Activated naive CD4-positive, alpha-beta T cell treated with anti-CD3 and anti-CD28 coated beads for 36 hours (primary cell): ENCODE data around the gene GANAB. TPM values are rescaled to one million over a fixed set of nuclear protein-coding genes. Genes with fewer than 3 reads are reported as not detected.
A peak's percentile ranks its signal among the peaks of the same experiment; 100 is the strongest.
"Not testable (repeated sequence)": the region's sequence is repeated elsewhere in the genome, so short reads cannot be mapped to it uniquely, and the experiment has no call there.

Experiments
- CTCF ChIA-PET: fragments of 350-600 bp; sonication (Branson Sonifier 250); formaldehyde crosslinking; loops from one replicate; lab custom pipeline; 2021; ENCODE audit warnings: antibody characterized with exemption; lab: Charles Lee
- DNase-seq: peaks from one replicate; pipeline ENCODE4 v3.0.0-alpha.2; 2020
- H3K27ac Mint-ChIP-seq: one replicate; pipeline ENCODE4 v1.8.0; 2021; ENCODE audit warnings: mild to moderate bottlenecking, mixed read lengths
- H3K27me3 Mint-ChIP-seq: one replicate; pipeline ENCODE4 v1.8.0; 2021; ENCODE audit warnings: low read depth, mixed read lengths
- H3K36me3 Mint-ChIP-seq: one replicate; pipeline ENCODE4 v1.8.0; 2021; ENCODE audit warnings: low read depth, mixed read lengths
- H3K4me1 Mint-ChIP-seq: one replicate; pipeline ENCODE4 v1.8.0; 2021; ENCODE audit warnings: low read depth, mixed read lengths
- H3K4me3 Mint-ChIP-seq: one replicate; pipeline ENCODE4 v1.8.0; 2021; ENCODE audit warnings: mild to moderate bottlenecking, moderate library complexity, mixed read lengths
- H3K9me3 Mint-ChIP-seq: one replicate; pipeline ENCODE4 v1.8.0; 2021; ENCODE audit warnings: mixed read lengths
- intact Hi-C: fragments of 100-400 bp; cut with micrococcal nuclease; formaldehyde crosslinking; loops from one replicate; pipeline ENCODE4 v1.15.1; 2023
- total RNA-seq, 2 experiments: library from RNA; stranded (reverse); gene quantifications; one replicate each; pipeline ENCODE4 v1.2.3, GENCODE V29; 2021

GANAB gene
- total RNA-seq, 2 experiments from 2014 or later = 221 to 230 TPM

DNA sequence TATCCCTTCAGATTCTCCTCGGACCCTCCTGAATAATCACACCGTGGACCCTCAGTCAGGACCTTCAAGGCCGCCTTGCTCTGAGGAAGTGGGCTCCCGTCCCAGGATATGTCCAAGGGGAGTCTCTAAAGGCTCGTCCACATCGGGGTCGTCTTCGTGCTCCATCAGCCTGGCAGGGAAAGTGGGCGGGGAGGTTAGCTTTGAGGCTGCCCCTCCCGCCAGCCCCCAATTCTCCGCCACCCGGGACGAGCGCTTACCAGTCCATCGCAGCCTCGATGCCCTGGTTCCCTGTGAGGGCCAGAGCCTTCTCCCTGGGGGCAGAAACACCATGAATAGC, 32.0 kb upstream of the GANAB start:
- Mint-ChIP-seq H3K9me3 (no peaks in the 10 kb centered on the region), H3K4me1 (peaks cover 37% of the 10 kb centered on the region), H3K27ac (peak overlapping the region; percentile 94), H3K27me3 (no peaks in the 10 kb centered on the region), H3K36me3 (peaks cover 19% of the 10 kb centered on the region), H3K4me3 (peak overlapping the region; percentile 87)
- intact Hi-C loops = loop anchor here (2.0 kb wide), 2 partner anchors 26 to 48 kb away; partner anchors contain the start of genes HNRNPUL2 and INTS5
- no peak for DNase-seq
- CTCF ChIA-PET = interaction anchor here (0.9 kb wide), 1 partner anchor 14 kb away, joined by 3 read pairs; no protein-coding TSS in a partner anchor

- Mint-ChIP-seq H3K4me3 (peak overlapping the region; percentile 87), H3K4me1 (peaks cover 43% of the 10 kb centered on the region), H3K36me3 (peaks cover 19% of the 10 kb centered on the region), H3K27me3 (no peaks in the 10 kb centered on the region), H3K27ac (peak overlapping the region; percentile 94), H3K9me3 (no peaks in the 10 kb centered on the region)
- DNase-seq = no peak
- CTCF ChIA-PET = interaction anchor here (0.9 to 1.8 kb wide), 2 partner anchors 14 to 17 kb away, joined by 3 to 11 read pairs; no protein-coding TSS in a partner anchor
- intact Hi-C loops = loop anchor here (2.0 kb wide), 2 partner anchors 25 to 49 kb away; partner anchors contain the start of genes HNRNPUL2 and INTS5
These were observed 31.3 kb upstream of the GANAB start for GRCh38 chr11:62677714-62678113.

DNA sequence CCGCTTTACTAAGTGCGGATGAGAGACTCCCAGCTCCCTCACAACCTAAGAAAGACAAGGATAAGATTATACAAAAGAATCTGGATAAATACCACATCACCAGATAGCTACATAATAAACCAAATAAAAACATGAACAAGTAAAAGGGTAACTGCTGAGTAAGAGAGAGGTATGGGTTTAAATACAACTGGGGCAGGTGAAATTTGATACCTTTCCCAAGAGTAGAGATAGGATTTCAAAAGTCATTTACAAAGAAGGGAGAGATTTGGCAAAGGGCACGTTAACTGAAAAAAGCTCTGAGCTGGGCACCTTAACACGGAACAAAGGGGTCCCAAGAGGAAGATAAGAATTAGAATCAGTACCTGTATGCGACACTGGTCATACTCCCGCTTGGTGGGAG, 30.7 kb upstream of the GANAB start:
- intact Hi-C loops = no loop called here
- no peak for DNase-seq
- peak overlapping the region; percentile 87 for H3K4me3 Mint-ChIP-seq
- H3K27me3 Mint-ChIP-seq = no peaks in the 10 kb centered on the region
- no peaks in the 10 kb centered on the region for H3K9me3 Mint-ChIP-seq
- H3K4me1 Mint-ChIP-seq = peaks cover 49% of the 10 kb centered on the region
- peak overlapping the region; percentile 94 for H3K27ac Mint-ChIP-seq
- H3K36me3 Mint-ChIP-seq = peaks cover 23% of the 10 kb centered on the region
- CTCF ChIA-PET = interaction anchor here (0.9 to 1.8 kb wide), 2 partner anchors 18 to 77 kb away, joined by 3 to 11 read pairs; partner anchors contain the start of gene ZBTB3

- Mint-ChIP-seq H3K27me3 (no peaks in the 10 kb centered on the region), H3K36me3 (peaks cover 26% of the 10 kb centered on the region), H3K9me3 (no peaks in the 10 kb centered on the region), H3K4me1 (peaks cover 50% of the 10 kb centered on the region), H3K27ac (no peak overlapping the region), H3K4me3 (no peak overlapping the region)
- intact Hi-C loops = no loop called here
- CTCF ChIA-PET = interaction anchor here (0.9 to 1.8 kb wide), 2 partner anchors 18 to 78 kb away, joined by 3 to 11 read pairs; partner anchors contain the start of gene ZBTB3
- DNase-seq = no peak
These were observed 30.3 kb upstream of the GANAB start for GRCh38 chr11:62676698-62677097.

- peaks cover 38% of the 10 kb centered on the region for H3K36me3 Mint-ChIP-seq
These were observed 29.0 kb upstream of the GANAB start for GRCh38 chr11:62675415-62675814.

DNA sequence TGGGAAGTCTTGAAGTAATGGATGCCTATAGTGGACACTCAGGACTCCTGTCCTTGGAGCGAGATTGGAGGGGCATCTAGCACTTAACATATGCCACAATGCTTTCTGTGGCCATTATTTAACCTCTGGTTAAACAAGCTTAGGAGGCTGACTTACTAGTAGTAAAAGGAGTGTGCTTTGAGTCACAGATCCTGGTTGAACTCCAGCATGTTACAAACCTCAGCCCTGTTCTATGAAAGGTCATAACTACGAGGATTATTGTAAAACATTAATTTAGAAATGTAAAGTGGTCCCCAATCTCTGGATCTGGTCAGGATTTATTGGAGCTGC, 26.7 kb upstream of the GANAB start:
- Mint-ChIP-seq H3K4me3 (peak overlapping the region; percentile 99), H3K27me3 (no peaks in the 10 kb centered on the region), H3K27ac (peak overlapping the region; percentile 98), H3K4me1 (peaks cover 60% of the 10 kb centered on the region), H3K36me3 (peaks cover 41% of the 10 kb centered on the region), H3K9me3 (no peaks in the 10 kb centered on the region)
- intact Hi-C loops = loop anchor here (5.0 kb wide), 1 partner anchor 184 kb away; no protein-coding TSS in a partner anchor
- CTCF ChIA-PET = interaction anchor here (1.3 to 2.3 kb wide), 3 partner anchors 8 to 82 kb away, joined by 3 to 10 read pairs (median 6); partner anchors contain the start of genes C11orf98, CSKMT and TUT1
- DNase-seq = no peak

More at GRCh38 chr11:62675415-62675814, 29.0 kb upstream of the GANAB start:
- H3K9me3 Mint-ChIP-seq, H3K4me3 Mint-ChIP-seq, H3K27me3 Mint-ChIP-seq, intact Hi-C loops, DNase-seq, H3K27ac Mint-ChIP-seq: not testable (repeated sequence)
- CTCF ChIA-PET = interaction anchor here (0.6 to 0.7 kb wide), 2 partner anchors 14 to 172 kb away, joined by 3 read pairs; partner anchors contain the start of gene LRRN4CL
- peaks cover 50% of the 10 kb centered on the region for H3K4me1 Mint-ChIP-seq

DNA sequence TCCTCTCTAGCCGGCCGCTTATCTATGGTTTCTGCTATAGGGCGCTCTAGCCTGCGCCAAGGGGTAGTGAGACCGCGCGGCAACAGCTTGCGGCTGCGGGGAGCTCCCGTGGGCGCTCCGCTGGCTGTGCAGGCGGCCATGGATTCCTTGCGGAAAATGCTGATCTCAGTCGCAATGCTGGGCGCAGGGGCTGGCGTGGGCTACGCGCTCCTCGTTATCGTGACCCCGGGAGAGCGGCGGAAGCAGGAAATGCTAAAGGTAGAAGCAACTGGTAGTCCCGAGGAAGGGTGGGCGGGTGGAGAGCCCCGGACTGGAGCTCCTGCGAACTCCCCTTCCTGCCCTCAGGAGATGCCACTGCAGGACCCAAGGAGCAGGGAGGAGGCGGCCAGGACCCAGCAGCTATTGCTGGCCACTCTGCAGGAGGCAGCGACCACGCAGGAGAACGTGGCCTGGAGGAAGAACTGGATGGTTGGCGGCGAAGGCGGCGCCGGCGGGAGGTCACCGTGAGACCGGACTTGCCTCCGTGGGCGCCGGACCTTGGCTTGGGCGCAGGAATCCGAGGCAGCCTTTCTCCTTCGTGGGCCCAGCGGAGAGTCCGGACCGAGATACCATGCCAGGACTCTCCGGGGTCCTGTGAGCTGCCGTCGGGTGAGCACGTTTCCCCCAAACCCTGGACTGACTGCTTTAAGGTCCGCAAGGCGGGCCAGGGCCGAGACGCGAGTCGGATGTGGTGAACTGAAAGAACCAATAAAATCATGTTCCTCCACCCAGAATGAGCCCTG, 25.4 kb upstream of the GANAB start, which contains the start of the genes LBHD1 and UQCC3:
LBHD1 (minus strand) TSS at position 660 of the 782 bp plus-strand sequence. CDS start 2,236 bp downstream, outside the sequence.
UQCC3 (plus strand) TSS at position 66 of the 782 bp plus-strand sequence; CDS start at position 139, 73 bp downstream.
- Mint-ChIP-seq H3K4me3 (peak within 1 kb of the TSS; percentile 99), H3K27ac (peak within 1 kb of the TSS; percentile 98), H3K9me3 (no peaks in the 10 kb centered on the region), H3K36me3 (peaks cover 39% of the 10 kb centered on the region), H3K4me1 (peaks cover 59% of the 10 kb centered on the region), H3K27me3 (no peaks in the 10 kb centered on the region)
- intact Hi-C loops = loop anchor here (1.0 to 5.0 kb wide), 5 partner anchors 8 to 186 kb away; partner anchors contain the start of genes HNRNPUL2, INTS5, TUT1 and UBXN1
- peak; percentile 78 for DNase-seq
- CTCF ChIA-PET = interaction anchor here (0.6 to 2.3 kb wide), 6 partner anchors 9 to 247 kb away, joined by 3 to 10 read pairs (median 4); no protein-coding TSS in a partner anchor

DNA sequence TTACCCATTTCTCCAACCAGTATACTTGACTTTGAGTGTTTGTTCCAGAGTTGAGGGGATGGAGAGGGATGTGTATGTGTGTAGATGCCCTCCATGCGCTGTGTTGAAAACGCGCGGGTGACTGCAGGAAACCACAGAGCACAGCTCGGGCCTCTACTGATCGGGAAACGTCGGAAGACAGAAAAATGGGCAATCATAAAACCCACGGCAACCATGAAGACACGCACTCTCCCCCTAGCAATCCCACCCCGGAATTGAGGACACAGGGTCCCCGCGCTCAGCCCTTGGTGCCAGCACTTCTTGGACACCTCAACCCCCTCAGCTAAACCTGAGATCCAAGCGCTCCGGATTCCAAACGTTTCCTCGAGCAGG, 24.8 kb upstream of the GANAB start:
- no peaks in the 10 kb centered on the region for H3K9me3 Mint-ChIP-seq
- CTCF ChIA-PET = interaction anchor here (0.6 to 2.3 kb wide), 3 partner anchors 10 to 246 kb away, joined by 3 to 10 read pairs (median 7); no protein-coding TSS in a partner anchor
- peak overlapping the region; percentile 98 for H3K27ac Mint-ChIP-seq
- no peak for DNase-seq
- H3K4me1 Mint-ChIP-seq = peaks cover 63% of the 10 kb centered on the region
- peak overlapping the region; percentile 99 for H3K4me3 Mint-ChIP-seq
- peaks cover 44% of the 10 kb centered on the region for H3K36me3 Mint-ChIP-seq
- intact Hi-C loops = loop anchor here (1.0 to 5.0 kb wide), 5 partner anchors 8 to 186 kb away; partner anchors contain the start of genes HNRNPUL2, INTS5, TUT1 and UBXN1
- H3K27me3 Mint-ChIP-seq = no peaks in the 10 kb centered on the region

DNA sequence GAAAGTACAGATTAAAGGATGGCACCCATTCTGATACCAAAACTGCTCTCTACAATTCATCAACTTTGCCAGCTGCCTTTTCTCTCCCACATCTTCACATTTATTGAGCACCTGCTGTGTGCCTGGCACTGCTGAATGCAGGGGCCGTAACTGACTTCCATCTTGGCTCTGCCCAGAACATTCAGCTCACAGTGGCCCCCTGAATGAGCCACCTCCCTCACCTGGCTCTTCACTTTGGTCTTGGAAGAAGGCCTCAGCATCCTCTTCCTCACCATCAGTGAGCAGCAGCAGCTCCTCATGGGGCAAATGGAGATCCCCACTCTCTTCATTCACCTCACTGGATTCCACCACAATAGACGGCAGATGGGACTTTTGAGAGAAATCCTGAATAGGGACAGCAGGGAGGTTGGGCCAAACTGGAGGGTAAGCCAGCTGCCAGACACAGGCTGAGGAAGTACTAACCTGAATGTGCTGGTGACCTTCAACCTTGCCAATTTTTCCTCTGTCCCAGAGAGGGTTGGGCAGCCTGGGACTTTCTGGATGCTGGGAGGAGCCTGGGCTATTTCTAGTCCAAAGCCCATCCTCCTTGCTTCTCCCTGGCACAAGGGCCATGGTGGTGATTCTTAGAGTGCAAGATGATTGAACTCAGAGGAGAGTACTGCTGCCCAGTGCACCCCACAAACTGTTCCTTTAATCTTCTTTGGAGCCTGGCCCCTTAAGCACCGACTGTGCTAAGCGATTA, 23.2 kb upstream of the GANAB start:
- peak overlapping the region; percentile 99 for H3K4me3 Mint-ChIP-seq
- no peaks in the 10 kb centered on the region for H3K27me3 Mint-ChIP-seq
- H3K4me1 Mint-ChIP-seq = peaks cover 58% of the 10 kb centered on the region
- intact Hi-C loops = loop anchor here (2.0 to 5.0 kb wide), 3 partner anchors 17 to 188 kb away; partner anchors contain the start of genes HNRNPUL2 and INTS5
- H3K36me3 Mint-ChIP-seq = peaks cover 50% of the 10 kb centered on the region
- CTCF ChIA-PET = interaction anchor here (0.6 to 1.6 kb wide), 3 partner anchors 14 to 162 kb away, joined by 3 to 4 read pairs (median 3); partner anchors contain the start of gene STX5
- no peaks in the 10 kb centered on the region for H3K9me3 Mint-ChIP-seq
- peak overlapping the region; percentile 98 for H3K27ac Mint-ChIP-seq
- no peak for DNase-seq

- CTCF ChIA-PET = interaction anchor here (0.6 to 1.7 kb wide), 6 partner anchors 13 to 223 kb away, joined by 3 to 5 read pairs (median 4); partner anchors contain the start of genes HNRNPUL2 and MTA2
- Mint-ChIP-seq H3K4me1 (peaks cover 53% of the 10 kb centered on the region), H3K36me3 (peaks cover 48% of the 10 kb centered on the region), H3K9me3 (no peaks in the 10 kb centered on the region), H3K4me3 (peak overlapping the region; percentile 98), H3K27ac (peak overlapping the region; percentile 88), H3K27me3 (no peaks in the 10 kb centered on the region)
- intact Hi-C loops = no loop called here
- DNase-seq = no peak
These were observed 21.0 kb upstream of the GANAB start for GRCh38 chr11:62667460-62667859.

DNA sequence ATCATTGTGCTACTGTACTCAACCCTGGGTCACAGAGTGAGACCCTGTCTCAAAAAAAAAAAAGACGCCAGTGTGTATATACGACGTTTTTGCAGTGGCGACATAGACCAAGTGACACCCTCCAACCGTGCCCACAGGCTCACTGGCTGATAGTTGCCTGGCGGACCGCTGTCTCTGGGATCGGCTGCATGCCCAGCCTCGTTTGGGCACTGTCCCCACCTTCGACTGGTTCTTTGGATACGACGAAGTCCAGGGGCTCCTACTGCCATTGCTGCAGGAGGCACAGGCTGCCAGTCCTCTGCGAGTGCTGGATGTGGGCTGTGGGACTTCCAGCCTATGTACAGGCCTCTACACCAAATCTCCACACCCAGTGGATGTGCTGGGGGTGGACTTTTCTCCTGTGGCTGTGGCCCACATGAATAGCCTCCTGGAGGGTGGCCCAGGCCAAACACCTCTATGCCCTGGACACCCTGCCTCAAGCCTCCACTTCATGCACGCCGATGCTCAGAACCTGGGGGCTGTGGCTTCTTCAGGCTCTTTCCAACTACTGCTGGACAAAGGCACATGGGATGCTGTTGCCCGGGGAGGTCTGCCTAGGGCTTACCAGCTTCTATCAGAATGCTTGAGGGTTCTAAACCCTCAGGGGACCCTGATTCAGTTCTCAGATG, 20.0 kb upstream of the GANAB start:
- no peaks in the 10 kb centered on the region for H3K9me3 Mint-ChIP-seq
- CTCF ChIA-PET = interaction anchor here (0.9 to 2.4 kb wide), 3 partner anchors 12 to 55 kb away, joined by 3 to 8 read pairs (median 4); no protein-coding TSS in a partner anchor
- no peaks in the 10 kb centered on the region for H3K27me3 Mint-ChIP-seq
- H3K4me1 Mint-ChIP-seq = peaks cover 49% of the 10 kb centered on the region
- intact Hi-C loops = no loop called here
- H3K27ac Mint-ChIP-seq = peak overlapping the region; percentile 88
- no peak for DNase-seq
- H3K36me3 Mint-ChIP-seq = peaks cover 42% of the 10 kb centered on the region
- peak overlapping the region; percentile 98 for H3K4me3 Mint-ChIP-seq
